Measurements from ENCODE around the gene GSN.

GSN gene

GRCh38 chr9:121318631-121319382, 50.8 kb downstream of the GSN start:
- ATAC-seq (ENCODE audit: low read depth) (no peak), DNase-seq (ENCODE audit: low spot score in 2 of 2) (no peak)
- Mint-ChIP-seq H3K4me1 (no peaks in the 10 kb centered on the region), H3K4me3 (no peak overlapping the region), H3K27ac (peak overlapping the region; percentile 42), H3K27me3 (no peaks in the 10 kb centered on the region), H3K36me3 (peaks cover 18% of the 10 kb centered on the region), H3K9me3 (no peaks in the 10 kb centered on the region)

GRCh38 chr9:121319383-121319780, 51.4 kb downstream of the GSN start:
- Mint-ChIP-seq H3K27me3 (no peaks in the 10 kb centered on the region), H3K4me1 (no peaks in the 10 kb centered on the region), H3K9me3 (no peaks in the 10 kb centered on the region), H3K4me3 (no peak overlapping the region), H3K36me3 (peaks cover 15% of the 10 kb centered on the region), H3K27ac (no peak overlapping the region)
- DNase-seq (ENCODE audit: low spot score in 2 of 2) (no peak), ATAC-seq (ENCODE audit: low read depth) (no peak)

GRCh38 chr9:121321016-121321503, 53.1 kb downstream of the GSN start:
- no peaks in the 10 kb centered on the region for H3K27me3 Mint-ChIP-seq
- H3K9me3 Mint-ChIP-seq: no peaks in the 10 kb centered on the region
- H3K4me1 Mint-ChIP-seq: peaks cover 2% of the 10 kb centered on the region
- no peak overlapping the region for H3K27ac Mint-ChIP-seq
- H3K36me3 Mint-ChIP-seq: peaks cover 24% of the 10 kb centered on the region
- ATAC-seq (ENCODE audit: low read depth) (no peak), DNase-seq (ENCODE audit: low spot score in 2 of 2) (no peak)
- H3K4me3 Mint-ChIP-seq: no peak overlapping the region

- no peak overlapping the region for H3K27ac Mint-ChIP-seq
Observed at GRCh38 chr9:121322037-121322736, 54.2 kb downstream of the GSN start.

GRCh38 chr9:121322737-121323448, 54.9 kb downstream of the GSN start:
- ATAC-seq (ENCODE audit: low read depth): no peak

More at GRCh38 chr9:121322037-121322736, 54.2 kb downstream of the GSN start:
- no peak overlapping the region for H3K4me3 Mint-ChIP-seq
- no peak for ATAC-seq (ENCODE audit: low read depth)
- no peak for DNase-seq (ENCODE audit: low spot score in 2 of 2)
- peaks cover 24% of the 10 kb centered on the region for H3K36me3 Mint-ChIP-seq
- H3K4me1 Mint-ChIP-seq: peaks cover 2% of the 10 kb centered on the region
- no peaks in the 10 kb centered on the region for H3K9me3 Mint-ChIP-seq
- H3K27me3 Mint-ChIP-seq: no peaks in the 10 kb centered on the region

GRCh38 chr9:121323449-121324151, 55.6 kb downstream of the GSN start:
- peaks cover 26% of the 10 kb centered on the region for H3K36me3 Mint-ChIP-seq
- no peak overlapping the region for H3K4me3 Mint-ChIP-seq
- H3K9me3 Mint-ChIP-seq: no peaks in the 10 kb centered on the region
- DNase-seq (ENCODE audit: low spot score in 2 of 2): no peak
- H3K4me1 Mint-ChIP-seq: peaks cover 2% of the 10 kb centered on the region
- no peak for ATAC-seq (ENCODE audit: low read depth)
- no peaks in the 10 kb centered on the region for H3K27me3 Mint-ChIP-seq
- H3K27ac Mint-ChIP-seq: no peak overlapping the region

More at GRCh38 chr9:121322737-121323448, 54.9 kb downstream of the GSN start:
- H3K4me1 Mint-ChIP-seq: peaks cover 2% of the 10 kb centered on the region
- DNase-seq (ENCODE audit: low spot score in 2 of 2): no peak
- H3K27me3 Mint-ChIP-seq: no peaks in the 10 kb centered on the region
- H3K36me3 Mint-ChIP-seq: peaks cover 26% of the 10 kb centered on the region
- no peak overlapping the region for H3K4me3 Mint-ChIP-seq
- no peaks in the 10 kb centered on the region for H3K9me3 Mint-ChIP-seq
- H3K27ac Mint-ChIP-seq: no peak overlapping the region

- Mint-ChIP-seq H3K4me1 (peaks cover 2% of the 10 kb centered on the region), H3K9me3 (no peaks in the 10 kb centered on the region), H3K27me3 (no peaks in the 10 kb centered on the region), H3K36me3 (peaks cover 26% of the 10 kb centered on the region), H3K4me3 (no peak overlapping the region), H3K27ac (no peak overlapping the region)
- no peak for DNase-seq (ENCODE audit: low spot score in 2 of 2)
- ATAC-seq (ENCODE audit: low read depth): no peak
Observed at GRCh38 chr9:121324316-121324715, 56.4 kb downstream of the GSN start.

- H3K4me3 Mint-ChIP-seq: no peak overlapping the region
- H3K9me3 Mint-ChIP-seq: no peaks in the 10 kb centered on the region
- H3K27me3 Mint-ChIP-seq: no peaks in the 10 kb centered on the region
- DNase-seq (ENCODE audit: low spot score in 2 of 2): no peak
- H3K27ac Mint-ChIP-seq: no peak overlapping the region
- ATAC-seq (ENCODE audit: low read depth): no peak
- H3K4me1 Mint-ChIP-seq: peaks cover 2% of the 10 kb centered on the region
- peaks cover 31% of the 10 kb centered on the region for H3K36me3 Mint-ChIP-seq
Observed at GRCh38 chr9:121324755-121325154, 56.8 kb downstream of the GSN start.

GRCh38 chr9:121325387-121325786, 57.4 kb downstream of the GSN start:
- Mint-ChIP-seq H3K4me1 (peaks cover 2% of the 10 kb centered on the region), H3K9me3 (no peaks in the 10 kb centered on the region), H3K27me3 (no peaks in the 10 kb centered on the region), H3K4me3 (no peak overlapping the region), H3K27ac (no peak overlapping the region), H3K36me3 (peaks cover 30% of the 10 kb centered on the region)
- ATAC-seq (ENCODE audit: low read depth): no peak
- DNase-seq (ENCODE audit: low spot score in 2 of 2): no peak

- H3K27me3 Mint-ChIP-seq: no peaks in the 10 kb centered on the region
- H3K4me1 Mint-ChIP-seq: peaks cover 2% of the 10 kb centered on the region
- ATAC-seq (ENCODE audit: low read depth) (no peak), DNase-seq (ENCODE audit: low spot score in 2 of 2) (no peak)
- H3K27ac Mint-ChIP-seq: no peak overlapping the region
- no peaks in the 10 kb centered on the region for H3K9me3 Mint-ChIP-seq
- H3K36me3 Mint-ChIP-seq: peaks cover 36% of the 10 kb centered on the region
- no peak overlapping the region for H3K4me3 Mint-ChIP-seq
Observed at GRCh38 chr9:121326130-121326838, 58.3 kb downstream of the GSN start.

- H3K9me3 Mint-ChIP-seq: no peaks in the 10 kb centered on the region
- peaks cover 38% of the 10 kb centered on the region for H3K36me3 Mint-ChIP-seq
- peaks cover 2% of the 10 kb centered on the region for H3K4me1 Mint-ChIP-seq
Observed at GRCh38 chr9:121326901-121327613, 59.1 kb downstream of the GSN start.

GRCh38 chr9:121328476-121328875, 60.5 kb downstream of the GSN start:
- H3K36me3 Mint-ChIP-seq: peaks cover 40% of the 10 kb centered on the region
- DNase-seq (ENCODE audit: low spot score in 2 of 2) (no peak), ATAC-seq (ENCODE audit: low read depth) (no peak)
- H3K9me3 Mint-ChIP-seq: no peaks in the 10 kb centered on the region
- H3K4me3 Mint-ChIP-seq: no peak overlapping the region
- H3K4me1 Mint-ChIP-seq: peaks cover 2% of the 10 kb centered on the region
- no peaks in the 10 kb centered on the region for H3K27me3 Mint-ChIP-seq
- no peak overlapping the region for H3K27ac Mint-ChIP-seq

More at GRCh38 chr9:121326901-121327613, 59.1 kb downstream of the GSN start:
- ATAC-seq (ENCODE audit: low read depth) (no peak), DNase-seq (ENCODE audit: low spot score in 2 of 2) (no peak)
- Mint-ChIP-seq H3K27me3 (no peaks in the 10 kb centered on the region), H3K4me3 (no peak overlapping the region), H3K27ac (no peak overlapping the region)
